AG20443 (cell line): ENCODE measurements around the gene PDE6D.

Experiments used
- DNase-seq: peaks from one replicate; pipeline ENCODE4 v3.0.0; 2012; ENCODE audit warnings: low spot score, mixed read lengths

Gene PDE6D

DNA sequence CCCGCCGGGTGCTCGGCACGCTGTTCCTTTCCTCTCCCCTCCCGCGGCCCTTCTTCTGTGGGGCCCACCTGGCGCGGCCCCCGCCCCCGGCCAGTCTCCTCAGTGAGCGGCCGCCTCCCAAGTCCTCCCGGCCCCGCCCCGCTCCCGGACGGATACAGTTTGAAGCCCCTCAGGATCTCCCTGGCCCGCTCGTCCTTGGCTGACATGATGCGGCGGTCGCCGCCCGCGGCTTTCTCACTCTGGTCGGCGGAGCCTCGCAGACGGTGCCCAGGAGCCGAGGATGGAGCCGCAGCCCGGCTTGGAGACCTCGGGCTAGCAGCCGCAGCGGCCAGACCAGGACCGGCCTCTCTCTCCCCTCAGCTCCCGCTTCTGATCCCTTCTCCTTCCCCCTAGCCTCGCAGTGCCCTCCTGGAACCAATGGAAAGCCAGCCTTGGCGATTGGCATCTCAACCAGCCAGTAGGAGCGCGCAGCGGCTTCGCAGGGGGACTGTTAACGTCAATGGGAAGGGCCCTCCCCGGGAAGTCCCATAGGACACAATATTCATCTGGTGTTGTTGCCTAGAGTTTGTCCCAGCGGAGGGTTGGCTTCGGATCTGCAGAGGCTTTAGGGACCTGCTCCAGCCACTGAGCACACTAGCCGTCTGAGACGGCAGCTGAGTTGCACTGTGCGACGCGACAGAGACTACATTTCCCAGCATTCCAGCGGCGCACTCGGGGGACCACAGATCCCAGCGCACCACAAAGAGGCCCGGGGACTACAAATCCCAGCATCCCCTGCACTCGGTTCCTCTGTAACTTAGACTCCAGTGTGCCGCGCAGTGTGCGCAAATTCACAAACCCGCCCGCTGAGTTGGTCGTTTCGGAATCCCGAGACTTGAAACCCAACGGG lies at the start of gene PDE6D:
Gene PDE6D, minus strand, starts transcription at position 374 of the 889 bp plus-strand sequence. Its CDS starts 168 bp downstream, at position 206.
- DNase-seq, result peak; percentile 98

DNA sequence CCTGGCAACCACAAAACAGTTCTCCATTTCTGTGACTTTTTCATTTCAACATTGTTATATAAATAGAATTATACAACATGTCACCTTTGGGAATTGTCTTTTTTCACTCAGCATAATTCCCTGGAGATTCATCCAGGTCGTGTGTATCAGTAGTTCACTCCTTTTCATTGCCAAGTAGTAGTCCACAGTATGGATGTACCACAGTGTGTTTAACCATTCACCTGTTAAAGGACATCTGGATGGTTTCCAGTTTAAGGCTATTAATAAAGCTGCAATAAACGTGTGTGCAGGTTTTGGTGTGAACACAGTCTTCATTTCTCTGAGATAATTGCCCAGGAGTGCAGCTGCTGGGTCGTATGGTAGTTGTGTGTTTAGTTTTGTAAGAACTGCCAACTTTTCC lies 40.8 kb upstream of the PDE6D start:
- no peak for DNase-seq

DNA sequence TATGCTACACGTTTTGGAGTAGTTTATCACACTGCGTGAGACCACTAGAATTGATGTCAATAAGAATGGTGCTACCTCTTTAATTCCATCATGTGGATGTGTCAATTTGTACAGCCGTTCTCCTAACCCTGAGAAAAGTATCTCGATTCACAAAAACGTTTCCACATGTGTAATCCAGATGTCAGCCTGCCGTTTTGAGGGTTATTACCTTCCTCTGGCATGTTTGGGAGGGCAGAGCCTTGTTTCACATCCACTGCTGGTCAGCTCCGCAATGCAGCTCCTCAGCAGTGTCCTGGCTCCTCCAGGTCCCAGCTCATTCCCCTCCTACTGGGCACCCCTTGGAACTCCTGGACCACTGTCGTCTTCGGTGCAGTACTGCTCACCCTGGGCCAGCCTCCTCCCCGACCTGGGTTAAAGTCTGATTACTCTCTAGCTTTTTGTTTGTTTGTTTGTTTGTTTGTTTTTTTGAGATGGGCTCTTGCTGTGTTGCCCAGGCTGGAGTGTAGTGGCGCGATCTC lies 39.8 kb upstream of the PDE6D start:
- DNase-seq, result no peak

DNA sequence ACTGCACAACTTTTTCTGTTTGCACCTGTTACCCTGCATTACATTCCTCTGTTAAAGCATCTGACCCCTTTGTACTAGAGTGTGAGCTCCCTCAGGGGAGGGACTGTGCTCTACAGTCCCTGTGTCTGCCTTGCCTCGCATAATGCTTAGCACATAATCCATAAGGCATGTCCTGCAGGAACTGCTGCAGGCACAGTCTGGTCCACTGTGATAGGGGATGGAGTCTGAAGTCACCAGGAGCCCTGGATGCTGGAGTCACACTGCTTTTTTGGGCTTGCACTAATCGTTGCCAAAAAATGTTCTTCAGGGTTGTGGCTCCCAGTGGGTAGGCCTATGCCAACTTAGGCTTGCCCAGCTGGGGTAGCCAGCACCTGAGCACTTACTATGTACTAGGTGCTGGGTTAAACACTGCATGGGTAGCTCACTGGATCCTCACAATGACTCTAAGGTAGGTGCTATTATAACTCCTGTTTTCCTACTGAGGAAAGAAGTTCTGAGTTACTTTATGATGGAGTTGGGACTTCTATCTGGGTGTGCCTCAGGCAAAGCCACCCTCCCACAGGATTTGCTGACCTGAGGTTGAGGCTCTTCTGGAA lies 38.5 kb upstream of the PDE6D start:
- DNase-seq, result no peak

DNA sequence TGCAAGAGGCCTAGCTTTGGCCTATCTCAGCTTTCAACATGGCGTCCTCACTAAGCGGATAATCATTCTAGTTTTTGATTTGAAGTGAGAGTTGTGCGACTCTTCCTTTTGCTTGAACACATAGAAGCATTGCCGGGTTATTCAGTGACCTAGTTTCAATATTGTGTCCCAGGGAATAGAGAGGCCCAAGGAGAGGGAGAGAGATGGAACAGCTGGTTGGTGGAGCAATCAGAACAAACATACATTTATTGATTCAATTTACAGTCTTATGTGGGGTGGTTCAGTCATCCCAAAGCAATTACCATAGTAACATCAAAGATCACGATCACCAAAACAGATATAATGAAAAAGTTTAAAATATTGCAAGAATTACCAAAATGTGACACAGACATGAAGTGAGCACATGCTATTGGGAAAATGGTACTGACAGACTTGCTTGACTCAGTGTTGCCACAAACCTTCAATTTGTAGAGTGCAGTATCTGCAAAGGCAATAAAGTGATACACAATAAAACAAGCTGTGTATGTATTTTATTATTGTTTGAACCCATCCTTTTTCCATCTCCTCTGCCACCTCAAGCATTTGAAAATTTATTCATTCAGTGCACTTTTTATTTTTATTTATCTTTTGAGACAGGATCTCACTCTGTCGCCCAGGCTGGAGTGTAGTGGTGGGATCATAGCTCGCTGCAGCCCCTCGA lies 35.4 kb upstream of the PDE6D start:
- no peak for DNase-seq

DNA sequence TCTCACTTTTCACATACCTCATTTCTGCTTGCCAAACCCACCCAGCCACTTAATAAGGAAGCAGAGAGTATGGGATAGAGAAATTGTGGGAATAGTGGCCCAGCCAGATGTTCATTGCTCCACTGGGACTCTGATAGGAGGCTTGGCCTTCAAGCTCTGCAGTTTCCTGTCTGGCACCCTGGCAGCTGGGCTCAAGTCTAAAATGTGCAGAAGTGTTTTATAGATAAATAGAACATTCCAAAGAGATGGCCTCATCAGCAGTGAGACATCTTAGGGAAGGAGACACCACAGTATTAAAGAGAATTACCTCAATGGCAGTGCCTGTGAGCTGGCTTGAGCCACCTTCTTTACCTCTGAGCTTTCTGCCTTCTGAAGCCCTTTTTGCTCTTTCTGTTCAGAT lies 29.8 kb upstream of the PDE6D start:
- DNase-seq, result peak; percentile 59

DNA sequence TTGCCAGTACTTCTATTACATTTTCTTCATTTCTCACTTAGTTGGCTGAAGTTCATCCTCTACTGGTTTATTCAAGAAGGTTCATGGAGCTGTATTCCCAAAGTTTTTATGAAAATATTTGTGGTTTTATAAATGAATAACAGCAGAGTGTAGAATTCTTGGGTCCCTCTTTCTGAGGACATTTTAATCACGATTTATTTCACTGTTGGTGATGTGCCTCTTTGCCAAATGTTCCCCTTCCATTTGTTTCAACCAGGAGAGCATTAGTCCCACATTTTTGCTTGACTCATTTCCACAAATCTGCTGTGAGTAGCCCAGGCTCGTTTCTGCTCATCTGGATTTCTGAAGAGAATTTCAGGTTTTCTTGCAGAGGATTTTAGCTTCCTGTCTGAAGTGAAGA lies 25.9 kb upstream of the PDE6D start:
- peak; percentile 28 for DNase-seq

DNA sequence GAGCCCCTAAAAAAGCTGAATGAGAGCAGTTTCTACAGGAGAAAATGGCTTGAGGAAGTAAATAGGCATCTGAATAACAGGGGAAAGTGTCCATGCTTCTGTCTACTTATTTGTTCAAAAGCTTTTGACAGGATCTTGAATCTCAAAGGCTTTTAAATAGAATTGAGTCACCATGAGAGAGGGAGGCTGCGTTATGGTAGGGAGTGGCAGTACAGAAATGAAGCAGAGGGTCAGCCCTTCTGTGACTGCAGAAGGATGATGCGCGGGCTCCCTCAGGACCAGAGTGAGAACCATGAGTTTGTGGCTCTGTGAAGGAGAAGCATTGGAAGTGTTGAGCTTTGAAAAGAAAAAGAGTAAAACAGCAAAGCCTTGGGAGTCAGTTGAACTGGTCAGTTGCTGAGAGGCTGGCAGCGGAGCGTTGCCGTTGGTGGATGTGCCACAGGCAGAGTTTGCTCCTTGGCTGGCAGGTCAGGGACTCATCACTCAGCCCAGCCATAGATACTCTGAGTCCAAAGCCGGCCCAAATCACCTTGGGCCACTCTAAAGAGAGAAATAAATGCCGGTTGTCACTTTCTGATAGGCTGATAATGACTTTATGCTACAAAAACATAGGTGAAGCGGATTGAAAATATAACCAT lies 22.5 kb upstream of the PDE6D start:
- DNase-seq, result no peak

DNA sequence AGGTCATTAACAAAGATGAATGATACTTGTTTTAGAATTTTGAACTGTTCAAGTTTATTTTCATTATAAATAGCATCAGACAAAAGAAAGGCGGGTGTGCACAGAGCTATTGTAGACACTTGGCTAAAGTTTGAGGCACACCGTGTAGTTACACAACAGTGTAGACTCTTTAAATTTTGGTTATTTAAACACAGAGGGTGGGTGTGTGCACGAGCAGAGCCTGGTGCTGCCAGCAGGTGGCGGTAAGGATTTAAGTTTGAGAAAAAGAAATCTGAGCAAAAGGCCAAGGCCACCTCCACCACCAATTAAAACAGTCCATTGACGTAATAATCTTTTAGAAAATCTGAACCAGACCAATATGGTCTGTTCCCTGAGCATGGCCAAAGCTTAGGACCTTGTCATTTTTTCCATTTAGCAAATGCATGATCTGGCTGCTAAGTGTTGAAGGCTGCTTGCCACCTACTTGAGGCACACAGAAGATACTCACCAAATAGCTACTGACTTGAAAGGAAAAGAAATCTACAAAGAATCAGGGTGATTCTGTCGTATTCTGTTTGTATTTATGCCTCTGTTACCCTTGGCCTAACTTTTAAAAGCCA lies 19.5 kb upstream of the PDE6D start:
- peak; percentile 62 for DNase-seq

DNA sequence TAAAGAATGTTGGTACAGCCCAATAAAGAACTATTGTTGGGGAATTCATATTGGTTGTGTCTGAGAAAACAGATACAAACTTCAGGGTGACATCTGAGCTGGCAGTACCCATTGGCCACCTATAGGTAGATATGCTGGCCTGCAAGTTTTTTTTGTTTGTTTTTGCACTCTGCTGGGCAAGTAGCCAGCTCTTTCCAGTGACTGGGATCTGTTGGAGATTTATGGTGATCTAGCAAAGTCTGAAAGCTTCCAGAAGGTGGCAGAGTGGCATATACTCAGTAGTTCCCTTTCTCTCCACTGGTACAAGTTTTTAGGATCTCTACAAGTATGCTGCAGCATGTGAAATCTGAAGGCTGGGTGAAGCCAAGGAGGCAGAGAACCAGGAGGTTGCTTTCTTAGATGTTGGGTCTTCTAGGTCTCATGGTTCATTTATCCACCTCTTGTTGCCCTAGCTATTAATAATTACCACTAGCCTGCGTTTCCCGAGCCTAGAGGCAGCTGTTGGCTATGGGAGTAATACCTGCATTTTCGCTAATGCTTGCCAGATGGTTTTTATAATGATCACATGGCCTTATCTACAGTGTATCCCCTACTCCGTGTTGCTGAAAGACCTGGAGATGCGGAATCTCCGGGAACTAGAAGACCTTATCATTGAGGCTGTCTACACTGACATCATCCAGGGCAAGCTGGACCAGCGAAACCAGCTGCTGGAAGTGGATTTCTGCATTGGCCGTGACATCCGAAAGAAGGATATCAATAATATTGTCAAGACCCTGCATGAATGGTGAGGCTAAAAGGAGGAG lies 14.6 kb upstream of the PDE6D start:
- peak; percentile 24 for DNase-seq

DNA sequence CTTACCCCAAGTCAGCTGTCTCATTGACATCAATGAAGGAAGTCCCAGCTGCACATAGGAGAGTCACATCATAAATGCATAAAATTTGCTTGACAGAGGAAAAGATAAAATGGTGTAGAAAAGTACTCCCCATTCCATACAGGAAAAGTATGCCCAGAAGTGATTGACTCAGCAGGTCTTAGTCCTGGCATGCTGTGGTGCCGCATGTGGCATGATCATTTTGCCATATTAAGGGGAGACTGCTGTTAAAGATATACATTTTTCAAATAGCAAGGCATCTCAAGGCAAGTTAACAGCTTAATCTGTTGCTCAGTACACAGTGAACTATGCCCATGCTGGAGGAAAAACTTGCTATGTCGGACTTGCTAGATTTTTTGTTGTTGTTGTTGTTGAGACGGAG lies 13.3 kb upstream of the PDE6D start:
- no peak for DNase-seq

DNA sequence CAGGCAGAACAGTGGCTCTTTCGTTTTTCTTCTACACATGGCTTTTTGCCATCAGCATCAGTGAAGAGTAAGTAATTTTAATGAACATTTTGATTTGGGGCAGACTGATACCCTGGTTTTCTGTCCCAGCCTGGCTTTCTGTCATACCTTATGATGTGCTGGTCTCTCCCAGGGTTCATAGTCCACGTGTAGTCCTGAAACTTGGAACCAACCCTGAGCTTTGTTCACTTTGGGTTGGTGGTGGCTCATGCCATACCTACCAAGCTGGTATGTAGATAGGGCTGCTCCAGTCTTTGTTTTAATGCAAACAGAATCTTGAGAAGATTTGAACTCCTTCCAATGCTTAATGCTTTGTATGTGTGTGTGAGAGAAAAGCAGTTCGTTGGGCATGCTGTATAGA lies 10.0 kb upstream of the PDE6D start:
- no peak for DNase-seq

DNA sequence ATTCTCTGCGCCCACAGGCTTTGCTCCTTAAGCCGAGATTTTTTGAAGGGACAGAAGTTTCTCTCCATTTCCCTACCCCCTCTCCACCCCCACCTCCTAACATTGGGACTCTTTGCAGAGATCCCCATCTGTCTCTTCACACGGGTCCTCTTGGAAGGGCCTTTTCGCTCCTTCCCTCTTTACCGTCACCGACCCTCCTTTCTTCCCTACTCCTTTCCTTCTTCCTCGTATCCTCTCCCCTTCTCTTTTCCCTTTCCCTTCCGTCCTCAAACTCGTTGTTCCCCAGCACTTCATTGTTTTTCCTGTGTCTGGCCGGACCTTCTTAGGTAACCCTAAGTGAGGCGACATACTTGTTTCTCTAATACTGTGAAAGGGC lies 5.8 kb upstream of the PDE6D start:
- DNase-seq, result no peak

DNA sequence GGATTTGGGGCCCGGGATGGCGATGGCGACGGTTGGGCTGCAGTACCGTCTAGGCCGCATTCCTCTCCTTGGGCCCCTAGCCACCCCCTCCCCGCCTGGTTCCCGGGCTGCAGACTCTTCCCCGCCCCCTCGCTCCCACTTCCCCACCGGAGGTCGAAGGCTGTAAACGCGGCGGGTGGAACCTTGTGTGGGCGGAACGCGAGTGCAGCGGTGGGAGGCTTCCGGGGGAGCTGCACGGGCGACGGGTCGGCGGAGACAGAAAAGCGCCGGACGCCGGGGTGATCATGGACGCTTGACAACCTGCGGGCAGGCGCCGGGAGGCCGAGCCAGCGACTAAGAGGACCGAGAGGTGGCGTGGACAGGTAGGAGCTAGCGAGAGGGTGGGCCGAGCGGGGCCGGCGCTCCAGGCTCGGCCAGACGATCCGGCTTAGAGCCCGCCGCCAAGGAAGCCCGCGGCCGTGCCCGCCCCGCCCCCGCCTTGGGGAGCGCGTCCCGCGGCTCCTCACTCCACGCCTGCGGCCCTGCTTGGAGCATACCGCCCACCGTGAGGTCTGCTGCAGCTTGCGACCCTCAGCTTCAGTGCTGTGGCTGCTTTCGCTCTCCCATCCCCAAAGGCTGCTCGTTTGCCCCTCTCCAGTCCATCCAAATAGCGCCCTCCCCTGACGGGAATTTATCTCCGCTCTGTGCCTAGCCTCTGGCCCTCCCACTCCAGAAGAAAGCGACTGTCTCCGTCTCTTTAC lies 5.3 kb upstream of the PDE6D start, which contains the start of gene COPS7B:
Gene COPS7B, plus strand, starts transcription at position 269 of the 740 bp plus-strand sequence. CDS start 2,126 bp downstream, outside the sequence.
- DNase-seq, result peak; percentile 91

DNA sequence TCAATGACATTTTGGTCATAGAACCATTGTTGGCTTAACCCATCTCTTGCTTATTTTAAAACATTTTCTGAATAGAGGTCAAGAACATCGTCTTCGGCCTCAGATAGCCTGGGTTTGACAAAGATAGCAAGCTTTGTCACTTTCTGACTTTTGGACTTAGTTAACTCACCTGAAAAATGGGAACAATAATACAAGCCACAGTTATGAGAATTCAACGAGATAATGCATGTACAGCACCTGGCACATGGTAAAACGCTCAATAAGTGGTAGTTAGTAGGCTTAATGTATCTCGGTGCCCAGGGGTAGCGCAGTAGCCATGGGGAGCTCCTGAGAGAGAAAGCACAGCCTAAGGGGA lies 4.7 kb upstream of the PDE6D start:
- DNase-seq, result no peak

DNA sequence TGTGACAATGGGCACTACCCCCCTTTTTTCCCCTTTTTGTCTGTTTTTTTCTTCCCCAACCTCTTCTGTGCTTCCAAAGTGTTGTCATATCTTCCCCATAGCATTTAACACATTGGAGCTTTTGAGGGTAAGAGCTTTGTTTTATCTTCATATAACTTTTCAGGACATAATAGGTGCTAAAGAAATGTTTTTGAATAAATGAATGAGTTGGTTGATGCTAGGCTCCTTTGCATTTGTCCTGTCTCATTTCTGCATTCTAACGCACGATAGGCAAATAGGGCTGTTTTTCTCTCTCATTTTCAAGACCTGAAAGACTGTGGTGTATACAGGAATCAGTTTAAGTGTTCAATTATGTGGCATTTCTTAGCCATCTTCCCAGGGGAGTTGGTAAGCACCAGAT lies 4.3 kb upstream of the PDE6D start:
- no peak for DNase-seq

DNA sequence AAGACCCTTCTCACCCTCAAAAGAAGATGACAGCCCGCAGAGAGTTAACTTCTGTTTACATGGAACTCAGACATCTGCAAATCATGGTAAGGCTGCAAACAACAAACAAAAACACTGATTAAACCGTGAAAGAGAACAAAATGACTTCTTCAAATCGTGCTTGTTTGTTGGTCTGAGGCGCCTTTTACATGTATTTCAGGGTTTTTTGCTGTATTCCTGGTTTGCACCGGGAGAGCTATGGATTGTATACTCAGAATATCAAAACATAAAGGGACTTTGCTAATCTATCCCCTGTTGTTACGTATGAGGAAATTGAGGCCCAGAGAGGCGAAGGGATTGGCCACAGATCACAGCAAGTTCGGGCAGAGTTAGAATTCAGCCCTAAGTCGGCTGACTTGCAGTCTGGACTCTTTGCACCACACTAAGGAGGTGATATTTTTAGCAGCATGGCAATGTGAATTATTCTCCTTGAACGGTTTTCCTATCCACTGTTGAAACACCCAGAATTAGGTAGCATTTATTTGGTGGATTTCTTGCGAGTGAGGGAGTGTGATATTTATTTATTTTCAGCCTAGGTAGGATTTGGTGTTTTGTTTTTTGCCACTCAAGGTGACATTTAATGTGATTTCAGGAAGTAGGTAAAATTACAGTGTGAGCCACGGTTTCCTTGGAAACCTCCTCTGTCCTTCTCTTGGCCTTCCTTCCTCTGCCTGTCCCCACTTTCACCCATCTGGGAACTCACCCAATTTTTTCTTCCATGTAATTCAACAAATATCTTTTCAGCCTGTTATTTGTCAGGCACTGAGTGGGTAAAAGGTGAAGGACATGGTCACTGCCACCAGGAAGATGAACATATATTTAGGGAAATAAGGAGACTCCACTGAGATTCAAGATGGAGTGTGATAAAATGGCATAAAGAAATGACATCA lies 980 bp upstream of the PDE6D start:
- peak; percentile 24 for DNase-seq

DNA sequence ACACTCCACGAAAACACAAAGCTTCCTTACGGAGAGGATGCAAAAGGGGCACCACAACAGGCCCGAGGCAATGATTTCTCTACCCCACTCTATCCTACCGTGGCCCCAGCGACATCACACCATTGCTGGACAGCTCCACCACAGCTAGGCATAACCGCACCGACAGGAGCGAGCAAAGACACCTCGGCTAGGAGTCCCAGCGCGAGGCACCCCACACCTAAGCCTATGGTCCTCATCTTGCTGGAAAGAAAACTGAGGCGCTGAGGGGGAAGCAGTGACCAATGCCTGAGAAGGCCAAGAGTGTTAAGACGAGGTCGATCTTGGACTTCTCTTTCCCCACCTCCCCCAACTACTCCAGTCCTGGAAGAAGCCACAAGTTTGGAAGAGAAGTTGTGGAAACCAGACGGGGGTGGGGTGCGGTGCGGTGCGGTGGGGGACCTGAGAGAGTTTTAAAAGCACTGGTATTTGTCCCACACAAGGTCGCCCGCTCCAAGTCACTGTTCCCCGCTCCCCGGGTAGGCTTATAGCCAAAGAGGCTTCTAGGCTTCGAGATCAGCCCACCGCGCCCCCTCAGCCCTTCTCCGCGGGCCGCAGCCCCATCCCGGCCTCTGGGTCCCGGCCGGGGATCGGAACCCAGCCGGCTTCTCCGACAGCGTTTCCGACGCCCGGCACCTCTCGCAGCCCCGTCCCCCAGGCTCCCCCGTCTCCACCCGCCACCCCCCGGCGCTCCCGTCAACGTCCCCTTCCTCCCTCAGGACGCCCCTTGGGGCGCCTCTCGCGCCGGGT lies 766 bp downstream of the PDE6D start:
- peak; percentile 39 for DNase-seq
